K562 (cell line): ENCODE measurements around the gene BRD3. TPM values are rescaled to one million over a fixed set of nuclear protein-coding genes. Genes with fewer than 3 reads are reported as not detected.

Experiments used
- ATAC-seq: fragments of 200-7000 bp; cut with Tn5 transposase; 3 replicates; pipeline ENCODE4 v1.9.1; 2020; ENCODE audit warnings: moderate library complexity
- BruUV-seq: library from RNA; stranded (reverse); fragments of 400-500 nt; replicated peaks from 2 replicates; lab custom pipeline; 2021; lab: Mats Ljungman, UMichigan
- CTCF ChIA-PET: fragments of 300-600 bp; formaldehyde crosslinking; extraction: SDS; loops from one replicate; lab custom pipeline; 2021; ENCODE audit warnings: low intra/inter-chr PET ratio; lab: Yijun Ruan, JAX
- POLR2A ChIA-PET: fragments of 300-600, 350-650 bp; sonication (Branson Sonifier 250); formaldehyde crosslinking; extraction: SDS; loops from one replicate; lab custom pipeline; 2021; ENCODE audit warnings: antibody characterized with exemption, inconsistent platforms; lab: Yijun Ruan, JAX
- DNase-seq, 4 experiments: peaks; one replicate each; pipeline versions ENCODE4 v3.0.0 to v3.0.0-alpha.2; 2011 to 2018; ENCODE audit warnings: low spot score in 3 of 4, mixed read lengths in 3 of 4; ENCODE audit errors: extremely low read depth in 1 of 4
- FAIRE-seq: peaks from 2 replicates; lab custom pipeline; 2011; peaks lifted over from hg19 to GRCh38; lab: Jason Lieb, UNC
- H2AFZ ChIP-seq: 2 replicates; pipeline ENCODE4 v1.6.0; 2011; ENCODE audit warnings: low read depth, low read length, control low read depth, inconsistent platforms
- H3K27ac ChIP-seq: fragments of 200-600 bp; 3 replicates; pipeline ENCODE4 v1.8.0; 2011; ENCODE audit warnings: low read depth, mild to moderate bottlenecking, control low read depth, inconsistent platforms, low read length, moderate library complexity, mixed read lengths; ENCODE audit errors: extremely low read depth
- H3K27me3 ChIP-seq, 2 experiments: fragments of 300-600 bp in 1 of 2; 2 replicates in 1 of 2; 3 replicates in 1 of 2; pipeline versions ENCODE4 v1.6.0 to v1.8.0; 2011; ENCODE audit warnings: inconsistent platforms in 2 of 2, low read length in 2 of 2, mild to moderate bottlenecking in 1 of 2, mixed read lengths in 1 of 2, moderate library complexity in 1 of 2; ENCODE audit not compliant: control insufficient read depth in 2 of 2, insufficient read depth in 2 of 2
- H3K36me3 ChIP-seq: fragments of 300-600 bp; 3 replicates; pipeline ENCODE4 v1.8.0; 2011; ENCODE audit warnings: mild to moderate bottlenecking, low read length, inconsistent platforms; ENCODE audit not compliant: control insufficient read depth, insufficient read depth
- H3K4me1 ChIP-seq, 2 experiments: fragments of 200-600 bp in 1 of 2; replicated peaks in 1 of 2; 2 replicates in 1 of 2; 3 replicates in 1 of 2; pipeline versions ENCODE4 v1.5.1 to v1.8.0; 2011; ENCODE audit warnings: inconsistent platforms in 2 of 2, low read length in 2 of 2, mild to moderate bottlenecking in 1 of 2, mixed read lengths in 1 of 2, moderate library complexity in 1 of 2; ENCODE audit not compliant: control insufficient read depth in 2 of 2, insufficient read depth in 2 of 2
- H3K4me2 ChIP-seq: 2 replicates; pipeline ENCODE4 v1.6.1; 2011; ENCODE audit warnings: low read length, control low read depth, inconsistent platforms, mixed read lengths; ENCODE audit not compliant: insufficient read depth
- H3K4me3 ChIP-seq: fragments of 200-600 bp; sonication (generic), shearing (Covaris generic); 2 replicates; pipeline ENCODE4 v1.5.1; 2016; ENCODE audit warnings: control low read depth, inconsistent platforms
- H3K79me2 ChIP-seq: fragments of 200-600 bp; 3 replicates; pipeline ENCODE4 v1.8.0; 2011; ENCODE audit warnings: low read length, inconsistent platforms; ENCODE audit not compliant: control insufficient read depth, insufficient read depth
- H3K9ac ChIP-seq, 2 experiments: 2 replicates each; pipeline versions ENCODE4 v1.6.0 to v1.6.1; 2011; ENCODE audit warnings: low read depth in 2 of 2, low read length in 2 of 2, control low read depth in 1 of 2, inconsistent platforms in 1 of 2, mild to moderate bottlenecking in 1 of 2, mixed read lengths in 1 of 2; ENCODE audit not compliant: insufficient read depth in 1 of 2
- H3K9me1 ChIP-seq: one replicate; pipeline ENCODE4 v1.6.0; 2011; ENCODE audit warnings: inconsistent platforms, mild to moderate bottlenecking, low read length, moderate library complexity; ENCODE audit not compliant: control insufficient read depth, insufficient read depth
- H3K9me3 ChIP-seq: replicated peaks from 2 replicates; pipeline ENCODE4 v1.5.1; 2011; ENCODE audit warnings: low read depth, low read length, inconsistent platforms; ENCODE audit not compliant: control insufficient read depth, insufficient read depth
- H4K20me1 ChIP-seq: replicated peaks from 2 replicates; pipeline ENCODE4 v1.6.1; 2011; ENCODE audit warnings: low read length, inconsistent platforms, mixed read lengths; ENCODE audit not compliant: control insufficient read depth, insufficient read depth
- ATF2 ChIP-seq: sonication (generic); formaldehyde crosslinking; IDR thresholded peaks from 2 replicates; pipeline ENCODE4 v1.8.1; 2022; ENCODE audit warnings: missing genetic modification reagents
- ELF1 ChIP-seq: fragments of 200-800 bp; sonication (Bioruptor generic); IDR thresholded peaks from 2 replicates; pipeline ENCODE4 v1.6.1; 2016; ENCODE audit warnings: missing genetic modification characterization, missing compliant biosample characterization
- ZNF512 ChIP-seq: IDR thresholded peaks from 2 replicates; pipeline ENCODE4 v1.6.1; 2016; ENCODE audit warnings: missing genetic modification characterization, missing compliant biosample characterization
- WGBS: fragments of 100-300 bp; shearing (Covaris generic); methylation state at CpG from one replicate; pipeline ENCODE4 v1.1.6; 2016; ENCODE audit warnings: low coverage, mixed read lengths; ENCODE audit not compliant: insufficient coverage; ENCODE audit errors: missing lambda C conversion rate; 5-methylcytosine and 5-hydroxymethylcytosine counted together
- in situ Hi-C: fragments of 300-500 bp; cut with MboI; formaldehyde crosslinking; loops from 4 replicates; pipeline ENCODE4 v1.15.0; 2018; ENCODE audit warnings: inconsistent platforms, mixed read lengths
- intact Hi-C: fragments of 100-400 bp; cut with micrococcal nuclease; formaldehyde crosslinking; loops from 2 replicates; pipeline ENCODE4 v1.14.2; 2022
- polyA plus RNA-seq, 8 experiments: library from polyadenylated mRNA; depleted of rRNA in 4 of 8; stranded (reverse) in 5 of 8; unstranded in 3 of 8; fragments of >200 nt; fragmentation: Nextera tagmentation in 2 of 8; fragmentation: Illumina TruSeq in 1 of 8; extraction: Ambion mirVana in 2 of 8; extraction: Trizol in 1 of 8; gene quantifications; 2 replicates each; pipeline versions ENCODE4 v1.2.1 to v1.2.3, GENCODE V29; 2011 to 2014; ENCODE audit warnings: inconsistent platforms in 1 of 8, missing spikeins in 1 of 8
- total RNA-seq, 7 experiments: library from RNA; depleted of rRNA in 6 of 7; stranded (reverse); fragments of >200 nt in 6 of 7; fragmentation: Illumina TruSeq in 2 of 7; extraction: Trizol in 2 of 7; gene quantifications; 2 replicates each; pipeline versions ENCODE4 v1.2.1 to v1.2.3, GENCODE V29; 2011 to 2021; ENCODE audit warnings: low replicate concordance in 1 of 7

BRD3 gene
- total and polyA plus RNA-seq, 9 of the 15 experiments (the other 6 are each of a cell fraction or from before 2014, with no cell fraction given), result 0.82 to 37.1 (median 4.2) TPM

- H2AFZ ChIP-seq, result peak overlapping the region; percentile 85
- peaks cover 3 to 8% of the 10 kb centered on the region in 2 experiments; a peak in 1 of 5 replicates for H3K27me3 ChIP-seq
- no peak overlapping the region for H3K27ac ChIP-seq
- intact Hi-C loops, result no loop called here
- peak overlapping the region; percentile 71 for H3K4me2 ChIP-seq
- no peak overlapping the region for H3K4me3 ChIP-seq
- ATAC-seq (no peak), FAIRE-seq (no peak)
- no peak overlapping the region for H3K9ac ChIP-seq
- CTCF ChIA-PET, result no interaction called here
- H3K9me1 ChIP-seq, result no peaks in the 10 kb centered on the region
- no TSS peak for BruUV-seq
- WGBS, result 35% methylated on average over 4 of the region's 4 CpGs
- TF ChIP-seq ELF1, result 0 out of 2 replicates have a peak, but pooled peaks have one; percentile 15
- TF ChIP-seq ZNF512, result 0 out of 2 replicates have a peak, but pooled peaks have one; percentile 16
- TF ChIP-seq ATF2 (CRISPR knock-in tag), result no peak
- TF ChIP-seq, all 486 proteins: peak for 2
- peaks cover 4 to 22% of the 10 kb centered on the region in 2 experiments; a peak in 3 of 5 replicates for H3K4me1 ChIP-seq
- in situ Hi-C loops, result no loop called here
- DNase-seq, result no peak
- POLR2A ChIA-PET, result no interaction called here
- H3K9me3 ChIP-seq, result no peaks in the 10 kb centered on the region
- H4K20me1 ChIP-seq, result no peaks in the 10 kb centered on the region
- no peaks in the 10 kb centered on the region for H3K79me2 ChIP-seq
- H3K36me3 ChIP-seq, result no peaks in the 10 kb centered on the region
Measured at GRCh38 chr9:134024214-134024792, 43.5 kb downstream of the BRD3 start.
